Measurements from ENCODE around the gene LRRC25. TPM values are rescaled to one million over a fixed set of nuclear protein-coding genes. Genes with fewer than 3 reads are reported as not detected.

The LRRC25 gene
- total RNA-seq, 1 experiment from 2014 or later = not detected

- peak overlapping the region; percentile 71 to 89 (median 88); a peak in 4 of 7 replicates for H3K27ac Mint-ChIP-seq
- H3K27me3 Mint-ChIP-seq (ENCODE audit: low read depth) = peaks cover 3% of the 10 kb centered on the region
- H3K36me3 Mint-ChIP-seq (ENCODE audit: insufficient read depth in 1 of 3, low read depth in 3 of 3) = peaks cover 7 to 27% (median 21%) of the 10 kb centered on the region in 3 experiments; a peak in 6 of 7 replicates
- no peak overlapping the region for H3T11ph ChIP-seq (ENCODE audit: low read length)
- H2BK120ac ChIP-seq (ENCODE audit: low read depth, low read length, poor library complexity, severe bottlenecking) = no peak overlapping the region
- no peaks in the 10 kb centered on the region for H3K79me2 ChIP-seq (ENCODE audit: insufficient read depth, low read length)
- no peak overlapping the region for H2BK5ac ChIP-seq (ENCODE audit: insufficient read length, low read length)
- H2BK12ac ChIP-seq (ENCODE audit: insufficient read length, low read depth, low read length) = no peak overlapping the region
- H3K23ac ChIP-seq (ENCODE audit: insufficient read length, low read depth, low read length) = no peak overlapping the region
- peak overlapping the region in 1 of 2 experiments; percentile 55; a peak in 2 of 5 replicates for H3K4me3 Mint-ChIP-seq
- H2AFZ ChIP-seq (ENCODE audit: low read length) = no peak overlapping the region
- DNase-seq = no peak
- no peak overlapping the region for H3K18ac ChIP-seq (ENCODE audit: insufficient read length, low read depth, low read length)
- H4K91ac ChIP-seq (ENCODE audit: insufficient read length, low read depth, low read length) = no peak overlapping the region
- no peaks in the 10 kb centered on the region for H3K79me1 ChIP-seq (ENCODE audit: insufficient read depth, low read depth, low read length, poor library complexity, severe bottlenecking)
- no peak overlapping the region for H2BK20ac ChIP-seq (ENCODE audit: low read depth, low read length, poor library complexity, severe bottlenecking)
- H3K9me3 ChIP-seq (ENCODE audit: control insufficient read depth, low read depth, low read length) = no peaks in the 10 kb centered on the region
- no peak overlapping the region for H3K56ac ChIP-seq (ENCODE audit: insufficient read length, low read depth, low read length)
- H3K9me3 Mint-ChIP-seq = peaks cover 3% of the 10 kb centered on the region in 2 experiments; a peak in 4 of 5 replicates
- no peak overlapping the region for H2AK5ac ChIP-seq (ENCODE audit: insufficient read length, low read length)
- no peak for TF ChIP-seq CTCF (conservative IDR thresholded peaks at IDR 0.05)
- H3K14ac ChIP-seq (ENCODE audit: insufficient read depth, low read length) = no peak overlapping the region
- peaks cover 10% of the 10 kb centered on the region for H3K23me2 ChIP-seq (ENCODE audit: insufficient read length, low read depth, low read length, poor library complexity, severe bottlenecking)
- H3K9ac ChIP-seq (ENCODE audit: extremely low read depth, insufficient read length, low read length) = no peak overlapping the region
- no peak overlapping the region for H2BK15ac ChIP-seq (ENCODE audit: low read depth, low read length)
- peaks cover 23 to 28% of the 10 kb centered on the region in 2 experiments for H3K4me1 Mint-ChIP-seq
- H3K27ac ChIP-seq (ENCODE audit: insufficient read length, low read depth, low read length) = no peak overlapping the region
- no peak overlapping the region for H4K5ac ChIP-seq (ENCODE audit: insufficient read length, low read depth, low read length)
- no peak overlapping the region for H3K4me2 ChIP-seq (ENCODE audit: insufficient read depth, insufficient read length, low read length)
- H4K8ac ChIP-seq (replicated peaks; ENCODE audit: insufficient read length, low read depth, low read length) = no peak overlapping the region
- peaks cover 2% of the 10 kb centered on the region for H4K20me1 ChIP-seq (ENCODE audit: control insufficient read depth, insufficient read depth, insufficient read length)
- no peak overlapping the region for H3K4ac ChIP-seq (ENCODE audit: low read depth, low read length)
- H3K4me1 ChIP-seq (ENCODE audit: insufficient read depth, low read length) = peaks cover 7% of the 10 kb centered on the region; the same call in 1 of the 2 replicates
- no CpG with 5 or more reads among the region's 9 CpGs for WGBS (ENCODE audit: extremely low coverage, insufficient read length, low lambda C conversion rate)
- H3K27me3 ChIP-seq (ENCODE audit: insufficient read depth, low read length) = no peaks in the 10 kb centered on the region
Observed at GRCh38 chr19:18439910-18440237, 42.5 kb upstream of the LRRC25 start.
